GM12875 (cell line): ENCODE measurements around the gene KIF6.

Experiments used
- H3K4me3 ChIP-seq: one replicate; pipeline ENCODE4 v1.5.1; 2011; ENCODE audit warnings: low read depth, low read length, control low read depth
- CTCF ChIP-seq: IDR thresholded peaks from 2 replicates; pipeline ENCODE4 v1.5.1; 2011; ENCODE audit warnings: low read depth, mild to moderate bottlenecking, control low read depth, inconsistent platforms, low read length, moderate library complexity, borderline replicate concordance; ENCODE audit not compliant: insufficient read depth

KIF6 gene

GRCh38 chr6:39407446-39407993 lies 317.7 kb downstream of the KIF6 start:
- TF ChIP-seq CTCF, result no peak
- H3K4me3 ChIP-seq, result no peak overlapping the region

GRCh38 chr6:39404312-39404711 lies 320.9 kb downstream of the KIF6 start:
- no peak for TF ChIP-seq CTCF
- H3K4me3 ChIP-seq, result no peak overlapping the region

- H3K4me3 ChIP-seq, result no peak overlapping the region
- TF ChIP-seq CTCF, result no peak
Measured at GRCh38 chr6:39403304-39403703, 321.9 kb downstream of the KIF6 start.

GRCh38 chr6:39402239-39402751 lies 322.9 kb downstream of the KIF6 start:
- no peak for TF ChIP-seq CTCF
- no peak overlapping the region for H3K4me3 ChIP-seq

- no peak overlapping the region for H3K4me3 ChIP-seq
- no peak for TF ChIP-seq CTCF
Measured at GRCh38 chr6:39401376-39401775, 323.8 kb downstream of the KIF6 start.

- no peak for TF ChIP-seq CTCF
- no peak overlapping the region for H3K4me3 ChIP-seq
Measured at GRCh38 chr6:39400026-39400425, 325.2 kb downstream of the KIF6 start.

GRCh38 chr6:39396854-39397253 lies 328.4 kb downstream of the KIF6 start:
- TF ChIP-seq CTCF, result no peak
- no peak overlapping the region for H3K4me3 ChIP-seq
